ENCODE results near the gene PRR27.
"Not testable (repeated sequence)": the region's sequence is repeated elsewhere in the genome, so short reads cannot be mapped to it uniquely, and the experiment has no call there.

PRR27 gene

GRCh38 chr4:70196857-70197256 lies 42.8 kb downstream of the PRR27 start:
- Histone ChIP-seq H3K9ac (ENCODE audit: low read depth, low read length, poor library complexity, severe bottlenecking) (no peak overlapping the region), H3K79me2 (ENCODE audit: insufficient read depth, low read length) (no peaks in the 10 kb centered on the region), H2AFZ (ENCODE audit: low read length) (no peak overlapping the region), H3K4me2 (ENCODE audit: low read depth, low read length, poor library complexity, severe bottlenecking) (no peak overlapping the region), H3K4me1 (ENCODE audit: insufficient read depth, low read length, poor library complexity, severe bottlenecking) (no peaks in the 10 kb centered on the region), H4K20me1 (ENCODE audit: insufficient read depth, low read length, poor library complexity, severe bottlenecking) (no peaks in the 10 kb centered on the region), H3F3A (ENCODE audit: low read depth) (no peaks in the 10 kb centered on the region), H3K36me3 (ENCODE audit: insufficient read depth, low read length) (no peaks in the 10 kb centered on the region), H3K9me3 (ENCODE audit: insufficient read depth, low read depth, low read length) (no peaks in the 10 kb centered on the region), H3K4me3 (ENCODE audit: low read length, poor library complexity, severe bottlenecking) (no peak overlapping the region), H3K9me2 (replicated peaks; ENCODE audit: low read depth, low read length) (no peaks in the 10 kb centered on the region), H3K27me3 (ENCODE audit: insufficient read depth, low read length, poor library complexity, severe bottlenecking) (no peaks in the 10 kb centered on the region)
- TF ChIP-seq, protein P1, sequence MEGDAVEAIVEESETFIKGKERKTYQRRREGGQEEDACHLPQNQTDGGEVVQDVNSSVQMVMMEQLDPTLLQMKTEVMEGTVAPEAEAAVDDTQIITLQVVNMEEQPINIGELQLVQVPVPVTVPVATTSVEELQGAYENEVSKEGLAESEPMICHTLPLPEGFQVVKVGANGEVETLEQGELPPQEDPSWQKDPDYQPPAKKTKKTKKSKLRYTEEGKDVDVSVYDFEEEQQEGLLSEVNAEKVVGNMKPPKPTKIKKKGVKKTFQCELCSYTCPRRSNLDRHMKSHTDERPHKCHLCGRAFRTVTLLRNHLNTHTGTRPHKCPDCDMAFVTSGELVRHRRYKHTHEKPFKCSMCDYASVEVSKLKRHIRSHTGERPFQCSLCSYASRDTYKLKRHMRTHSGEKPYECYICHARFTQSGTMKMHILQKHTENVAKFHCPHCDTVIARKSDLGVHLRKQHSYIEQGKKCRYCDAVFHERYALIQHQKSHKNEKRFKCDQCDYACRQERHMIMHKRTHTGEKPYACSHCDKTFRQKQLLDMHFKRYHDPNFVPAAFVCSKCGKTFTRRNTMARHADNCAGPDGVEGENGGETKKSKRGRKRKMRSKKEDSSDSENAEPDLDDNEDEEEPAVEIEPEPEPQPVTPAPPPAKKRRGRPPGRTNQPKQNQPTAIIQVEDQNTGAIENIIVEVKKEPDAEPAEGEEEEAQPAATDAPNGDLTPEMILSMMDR (conservative IDR thresholded peaks at IDR 0.05; ENCODE audit: low read length) = no peak
- TF ChIP-seq EZH2phosphoT487 (IDR thresholded peaks at IDR 0.05; ENCODE audit: borderline replicate concordance) = no peak

- H3K9me2 ChIP-seq (replicated peaks; ENCODE audit: low read depth, low read length) = no peaks in the 10 kb centered on the region
- no peaks in the 10 kb centered on the region for H3K4me1 ChIP-seq (ENCODE audit: insufficient read depth, low read length, poor library complexity, severe bottlenecking)
- no peak overlapping the region for H2AFZ ChIP-seq (ENCODE audit: low read length)
- H3F3A ChIP-seq (ENCODE audit: low read depth) = no peaks in the 10 kb centered on the region
- no peaks in the 10 kb centered on the region for H3K36me3 ChIP-seq (ENCODE audit: insufficient read depth, low read length)
- no peak overlapping the region for H3K4me3 ChIP-seq (ENCODE audit: low read length, poor library complexity, severe bottlenecking)
- H3K9ac ChIP-seq (ENCODE audit: low read depth, low read length, poor library complexity, severe bottlenecking) = no peak overlapping the region
- no peaks in the 10 kb centered on the region for H3K79me2 ChIP-seq (ENCODE audit: insufficient read depth, low read length)
- H3K27me3 ChIP-seq (ENCODE audit: insufficient read depth, low read length, poor library complexity, severe bottlenecking) = no peaks in the 10 kb centered on the region
- no peak overlapping the region for H3K4me2 ChIP-seq (ENCODE audit: low read depth, low read length, poor library complexity, severe bottlenecking)
- H4K20me1 ChIP-seq (ENCODE audit: insufficient read depth, low read length, poor library complexity, severe bottlenecking) = no peaks in the 10 kb centered on the region
- TF ChIP-seq, protein P1 (conservative IDR thresholded peaks at IDR 0.05; ENCODE audit: low read length) = no peak
- TF ChIP-seq EZH2phosphoT487 (IDR thresholded peaks at IDR 0.05; ENCODE audit: borderline replicate concordance) = no peak
- H3K9me3 ChIP-seq (ENCODE audit: insufficient read depth, low read depth, low read length) = no peaks in the 10 kb centered on the region
Measured at GRCh38 chr4:70197842-70198241, 43.8 kb downstream of the PRR27 start.

DNA sequence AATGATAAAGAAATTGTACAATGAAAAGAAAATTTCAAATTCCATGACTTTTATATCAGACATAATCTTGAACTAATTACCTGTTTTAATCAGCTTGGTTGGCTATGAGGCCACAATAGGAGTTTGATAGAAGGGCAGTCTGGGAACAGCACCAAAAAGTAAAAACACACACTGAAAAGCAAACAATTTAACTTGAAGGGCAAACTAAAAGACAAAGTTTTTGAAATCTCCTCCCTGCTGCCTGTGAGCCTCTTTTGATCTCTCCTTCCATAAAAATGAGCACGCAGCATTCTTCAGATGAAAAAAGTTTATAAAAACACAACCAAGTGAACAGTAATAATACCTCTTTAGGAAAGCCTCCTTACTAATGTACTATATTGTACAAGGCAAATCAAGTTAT lies 49.6 kb downstream of the PRR27 start:
- Histone ChIP-seq H3K36me3 (ENCODE audit: insufficient read depth, low read length) (no peaks in the 10 kb centered on the region), H3K9me2 (replicated peaks; ENCODE audit: low read depth, low read length) (no peaks in the 10 kb centered on the region), H4K20me1 (ENCODE audit: insufficient read depth, low read length, poor library complexity, severe bottlenecking) (no peaks in the 10 kb centered on the region), H3K4me2 (ENCODE audit: low read depth, low read length, poor library complexity, severe bottlenecking) (no peak overlapping the region), H3K9ac (ENCODE audit: low read depth, low read length, poor library complexity, severe bottlenecking) (no peak overlapping the region), H3K9me3 (ENCODE audit: insufficient read depth, low read depth, low read length) (no peaks in the 10 kb centered on the region), H3K79me2 (ENCODE audit: insufficient read depth, low read length) (no peaks in the 10 kb centered on the region), H3K27me3 (ENCODE audit: insufficient read depth, low read length, poor library complexity, severe bottlenecking) (no peaks in the 10 kb centered on the region), H2AFZ (ENCODE audit: low read length) (no peak overlapping the region), H3K4me3 (ENCODE audit: low read length, poor library complexity, severe bottlenecking) (no peak overlapping the region), H3K4me1 (ENCODE audit: insufficient read depth, low read length, poor library complexity, severe bottlenecking) (no peaks in the 10 kb centered on the region), H3F3A (ENCODE audit: low read depth) (no peaks in the 10 kb centered on the region)
- TF ChIP-seq EZH2phosphoT487 (IDR thresholded peaks at IDR 0.05; ENCODE audit: borderline replicate concordance) = no peak
- TF ChIP-seq, protein P1 (conservative IDR thresholded peaks at IDR 0.05; ENCODE audit: low read length) = no peak

DNA sequence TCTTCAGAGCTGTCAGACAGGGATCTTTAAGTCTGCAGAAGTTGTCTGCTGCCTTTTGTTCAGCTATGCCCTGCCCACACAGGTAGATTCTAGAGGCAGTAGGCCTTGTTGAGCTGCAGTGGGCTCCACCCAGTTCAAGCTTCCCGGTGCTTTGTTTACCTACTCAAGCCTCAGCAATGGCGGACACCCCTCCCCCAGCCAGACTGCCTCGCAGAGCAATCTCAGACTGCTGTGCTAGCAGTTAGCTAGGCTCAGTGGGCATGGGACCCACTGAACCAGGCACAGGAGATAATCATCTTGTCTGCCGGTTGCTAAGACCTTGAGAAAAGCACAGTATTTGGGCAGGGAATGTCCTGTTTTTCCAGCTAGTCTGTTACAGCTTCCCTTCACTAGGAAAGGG lies 58.7 kb downstream of the PRR27 start:
- not testable (repeated sequence) for H3K79me2 ChIP-seq (ENCODE audit: insufficient read depth, low read length); H3K9me2 ChIP-seq (replicated peaks; ENCODE audit: low read depth, low read length); H3K27me3 ChIP-seq (ENCODE audit: insufficient read depth, low read length, poor library complexity, severe bottlenecking); H3K4me3 ChIP-seq (ENCODE audit: low read length, poor library complexity, severe bottlenecking); H4K20me1 ChIP-seq (ENCODE audit: insufficient read depth, low read length, poor library complexity, severe bottlenecking); H3K9me3 ChIP-seq (ENCODE audit: insufficient read depth, low read depth, low read length); H3K36me3 ChIP-seq (ENCODE audit: insufficient read depth, low read length); H3K4me2 ChIP-seq (ENCODE audit: low read depth, low read length, poor library complexity, severe bottlenecking); H2AFZ ChIP-seq (ENCODE audit: low read length); H3K9ac ChIP-seq (ENCODE audit: low read depth, low read length, poor library complexity, severe bottlenecking); H3K4me1 ChIP-seq (ENCODE audit: insufficient read depth, low read length, poor library complexity, severe bottlenecking); H3F3A ChIP-seq (ENCODE audit: low read depth)

All from Loucy (cell line).